ENCODE data around the gene DHX57.

Gene DHX57

DNA sequence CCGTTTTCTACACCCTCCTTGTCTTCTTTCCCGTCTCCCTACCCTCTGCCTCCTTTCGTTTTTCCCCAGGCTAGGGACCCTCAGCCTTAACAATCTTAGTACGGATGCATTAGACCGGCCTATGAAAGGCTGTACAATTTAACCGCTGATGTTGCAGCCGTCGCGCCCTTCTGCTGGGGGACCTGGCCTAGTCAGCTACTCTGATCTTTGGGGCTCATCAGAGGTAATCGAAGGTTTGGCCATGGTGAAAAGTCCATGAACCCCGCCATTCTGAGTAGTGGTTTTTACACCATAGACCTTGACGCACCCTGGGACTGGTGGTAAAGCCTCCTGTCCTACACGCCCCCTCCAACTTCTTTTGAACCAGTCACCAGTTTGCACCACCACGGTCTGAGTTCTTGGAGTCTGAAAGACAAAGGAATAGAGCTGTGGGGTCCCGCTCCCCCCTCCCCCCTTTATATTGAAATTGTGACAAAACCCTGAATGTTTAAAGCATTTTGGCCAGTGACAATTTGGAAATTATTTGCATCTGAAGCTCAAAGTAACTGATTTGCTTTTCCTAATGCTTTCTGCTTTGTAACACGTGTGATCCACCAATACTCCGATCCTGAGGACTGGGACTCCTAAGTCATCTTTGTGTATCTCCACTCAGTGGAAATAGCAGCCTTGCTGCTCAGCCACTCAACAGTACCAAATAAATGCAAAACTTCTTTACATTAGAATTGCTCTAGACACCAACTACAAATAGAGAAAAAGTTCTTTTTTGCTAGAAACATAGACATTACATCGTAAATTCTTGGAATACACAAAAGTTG is 123.9 kb downstream of the DHX57 start:
- in situ Hi-C loops (cut with HindIII; ENCODE audit: low pct_unique_long_range_greater_than_20kb, low sequenced_read_pairs), result no loop called here
- DNase-seq (ENCODE audit: low read depth in 1 of 2, low spot score in 1 of 2), result no peak
- no peak for TF ChIP-seq JUND (IDR thresholded peaks at IDR 0.05; ENCODE audit: low read depth)

DNA sequence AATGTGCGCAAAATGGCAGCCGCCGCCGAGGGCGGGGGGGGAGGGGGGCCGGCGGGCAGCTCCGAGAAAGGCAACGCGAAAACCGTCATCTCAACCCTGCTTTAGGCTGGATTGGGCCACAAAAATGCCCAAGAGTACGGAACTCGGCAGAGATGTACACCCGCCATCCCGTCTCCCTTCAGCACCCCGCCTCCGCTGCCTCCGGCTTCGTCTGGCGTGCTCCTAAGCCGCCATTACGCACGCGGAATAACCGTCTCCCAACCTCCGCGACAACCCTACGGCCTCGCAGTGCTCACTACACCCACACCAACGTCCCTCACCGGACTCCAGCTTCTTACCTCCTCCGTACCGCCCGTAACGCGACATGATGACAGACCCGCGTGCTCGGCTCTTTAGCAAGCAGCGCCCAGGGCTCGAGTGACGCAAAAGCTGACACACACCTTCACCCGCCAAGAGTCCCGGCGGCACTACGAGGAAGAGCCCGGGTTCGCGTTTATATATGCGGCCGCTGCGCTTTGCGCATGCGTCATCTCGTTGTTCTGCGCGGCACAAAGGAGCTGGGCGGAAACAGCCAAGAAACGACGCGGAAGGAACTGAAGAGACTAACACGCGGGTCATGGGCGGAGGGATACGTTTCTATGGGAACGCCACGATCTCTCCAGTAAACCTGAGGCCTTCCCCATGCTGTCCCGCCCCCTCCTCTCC is 124.7 kb downstream of the DHX57 start, which contains the start of gene SRSF7:
Gene SRSF7 (minus strand): TSS at position 471 of the 705 bp plus-strand sequence. CDS start 105 bp downstream, at position 366.
- peak; percentile 93 to 97 for DNase-seq (ENCODE audit: low read depth in 1 of 2, low spot score in 1 of 2)
- in situ Hi-C loops (cut with HindIII; ENCODE audit: low pct_unique_long_range_greater_than_20kb, low sequenced_read_pairs), result no loop called here
- no peak for TF ChIP-seq JUND (IDR thresholded peaks at IDR 0.05; ENCODE audit: low read depth)

DNA sequence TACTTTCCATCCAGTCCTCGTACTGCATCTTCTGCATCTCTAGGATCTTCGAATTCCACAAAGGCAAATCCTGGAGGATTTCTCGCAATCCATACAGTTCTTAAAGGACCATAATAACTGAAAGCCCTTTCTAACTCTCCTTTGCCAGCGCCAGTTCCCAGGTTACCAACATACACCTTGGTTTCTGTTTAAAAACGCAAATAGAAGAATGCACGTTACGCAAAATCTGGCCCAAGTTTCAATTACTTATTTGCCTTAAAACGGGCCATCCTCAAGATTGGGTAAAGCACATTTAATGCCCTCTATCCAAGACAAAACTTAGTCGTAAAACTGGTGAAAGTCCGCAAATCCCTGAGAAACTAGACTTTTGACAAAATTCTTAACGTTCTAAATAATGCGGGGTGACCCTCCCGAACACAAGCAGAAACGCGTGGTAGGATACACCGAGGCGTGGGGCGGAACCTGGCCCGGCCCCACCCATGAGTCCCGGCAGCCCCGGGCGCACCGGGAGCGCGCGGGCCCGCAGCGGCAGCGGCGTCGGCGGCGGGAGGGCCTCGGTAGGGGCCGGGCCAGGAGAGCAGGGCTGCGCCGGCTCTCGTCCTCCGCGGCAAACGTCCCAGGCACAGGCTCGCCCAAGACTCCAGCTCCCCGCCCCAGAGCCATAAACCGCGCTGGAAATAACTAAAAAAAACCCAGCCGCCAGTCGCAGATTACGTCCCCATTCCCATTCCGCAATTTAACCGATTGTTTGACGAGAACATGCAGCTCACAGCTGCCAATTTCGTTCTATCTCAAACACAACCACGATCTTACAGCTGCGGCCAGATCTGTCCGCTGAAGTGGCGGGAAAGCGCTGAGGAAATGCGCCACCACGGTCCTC is 125.5 kb downstream of the DHX57 start:
- TF ChIP-seq JUND (IDR thresholded peaks at IDR 0.05; ENCODE audit: low read depth), result no peak
- in situ Hi-C loops (cut with HindIII; ENCODE audit: low pct_unique_long_range_greater_than_20kb, low sequenced_read_pairs), result no loop called here
- peak; percentile 36 to 49 for DNase-seq (ENCODE audit: low read depth in 1 of 2, low spot score in 1 of 2)

DNA sequence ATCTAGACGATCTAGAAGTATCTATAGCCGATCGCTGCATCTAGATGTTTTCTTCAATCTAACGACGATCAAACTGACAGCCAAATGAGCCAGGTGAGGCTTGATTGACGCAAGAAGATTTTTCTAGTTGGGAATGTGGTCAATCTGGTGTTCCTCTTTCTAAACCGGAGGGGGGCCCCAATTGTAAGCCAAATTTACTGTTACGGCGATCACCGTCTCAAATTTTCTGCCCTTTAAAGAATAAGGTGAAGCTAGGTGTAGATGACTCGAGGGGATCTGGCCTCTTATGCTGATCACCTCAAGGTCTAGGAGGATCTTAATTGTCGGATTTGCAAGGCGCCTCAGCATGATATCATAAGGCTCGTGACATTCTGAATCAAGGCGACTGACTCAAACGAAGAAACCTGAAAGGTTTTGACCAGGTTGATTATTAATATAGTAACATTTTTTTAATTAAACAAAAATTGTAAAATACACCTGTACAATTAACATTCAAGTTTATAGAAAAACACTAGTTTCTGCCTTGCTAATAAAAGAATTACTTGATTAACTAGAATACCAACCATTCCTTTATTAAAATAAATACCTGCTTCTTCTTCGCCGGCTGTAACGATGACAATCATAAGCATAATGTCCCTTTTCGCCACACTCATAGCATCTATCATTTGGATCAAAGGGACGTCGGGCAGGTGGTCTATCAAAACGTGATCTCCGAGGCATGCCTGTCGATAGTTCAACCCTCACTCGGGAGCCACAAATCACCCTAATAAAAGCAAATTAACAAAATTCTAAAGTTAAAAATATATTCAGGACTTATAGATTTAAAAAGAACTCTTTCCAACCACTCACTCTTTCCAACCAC is 126.6 kb downstream of the DHX57 start:
- in situ Hi-C loops (cut with HindIII; ENCODE audit: low pct_unique_long_range_greater_than_20kb, low sequenced_read_pairs), result no loop called here
- DNase-seq (ENCODE audit: low read depth in 1 of 2, low spot score in 1 of 2), result no peak
- TF ChIP-seq JUND (IDR thresholded peaks at IDR 0.05; ENCODE audit: low read depth), result no peak

DNA sequence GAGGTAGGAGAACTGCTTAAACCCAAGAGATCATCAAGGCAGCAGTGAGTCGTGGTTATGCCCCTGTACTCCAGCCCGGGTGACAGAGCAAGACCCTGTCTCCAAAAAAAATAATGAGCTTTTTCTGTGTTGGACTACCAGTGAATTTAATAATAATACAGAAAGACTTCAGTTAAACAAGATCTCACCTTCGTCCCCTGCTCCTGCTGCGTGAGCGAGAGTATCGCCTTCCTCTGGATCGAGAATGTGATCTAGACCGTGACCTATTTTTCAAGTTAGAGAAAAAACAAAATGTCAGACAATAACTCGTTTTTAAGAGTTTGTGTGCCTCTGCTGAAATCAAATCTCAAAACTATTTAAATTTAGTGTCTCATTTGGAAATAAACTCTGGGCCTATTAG is 127.3 kb downstream of the DHX57 start:
- TF ChIP-seq JUND (IDR thresholded peaks at IDR 0.05; ENCODE audit: low read depth), result no peak
- no peak for DNase-seq (ENCODE audit: low read depth in 1 of 2, low spot score in 1 of 2)
- in situ Hi-C loops (cut with HindIII; ENCODE audit: low pct_unique_long_range_greater_than_20kb, low sequenced_read_pairs), result no loop called here

DNA sequence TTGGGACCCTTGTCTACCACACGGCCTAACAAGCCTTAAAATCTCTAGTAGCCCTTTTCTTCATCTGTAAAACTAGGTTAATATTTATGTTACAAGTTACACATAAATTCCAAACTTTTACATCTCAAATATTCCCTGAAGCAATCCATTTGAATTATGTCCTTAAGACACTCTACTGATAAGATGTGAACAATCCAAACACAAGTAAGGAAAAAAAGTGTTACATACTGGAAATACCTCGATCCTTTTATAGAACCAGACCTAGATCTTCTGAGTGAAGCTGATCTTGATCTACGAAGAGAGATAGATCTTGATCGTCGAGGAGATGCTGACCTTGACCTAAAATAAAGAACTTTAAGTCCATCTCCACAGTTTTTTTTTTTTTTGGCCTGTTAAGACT is 127.9 kb downstream of the DHX57 start:
- no peak for DNase-seq (ENCODE audit: low read depth in 1 of 2, low spot score in 1 of 2)
- in situ Hi-C loops (cut with HindIII; ENCODE audit: low pct_unique_long_range_greater_than_20kb, low sequenced_read_pairs), result no loop called here
- no peak for TF ChIP-seq JUND (IDR thresholded peaks at IDR 0.05; ENCODE audit: low read depth)

Measured in T47D (cell line).